HepG2 (cell line): ENCODE data around the gene GUCY1A2. TPM values are rescaled to one million over a fixed set of nuclear protein-coding genes. Genes with fewer than 3 reads are reported as not detected.

ENCODE experiments used
- ATF4 ChIP-seq, 2 experiments: fragments of 450-650 bp in 1 of 2; sonication (generic) in 1 of 2; formaldehyde crosslinking; IDR thresholded peaks; 2 replicates each; pipeline versions ENCODE4 v1.5.0 to v1.8.0; 2020 to 2022; ENCODE audit warnings: mild to moderate bottlenecking in 1 of 2, missing genetic modification reagents in 1 of 2
- ISX ChIP-seq: sonication (generic); formaldehyde crosslinking; conservative IDR thresholded peaks from 2 replicates; pipeline ENCODE4 v1.5.0; 2020; ENCODE audit warnings: missing genetic modification reagents
- PAF1 ChIP-seq: IDR thresholded peaks from 2 replicates; pipeline ENCODE4 v1.6.1; 2016; ENCODE audit warnings: missing genetic modification reagents, missing compliant biosample characterization
- PBX2 ChIP-seq: IDR thresholded peaks from 2 replicates; pipeline ENCODE4 v1.6.1; 2016; ENCODE audit warnings: control low read depth
- RARA ChIP-seq: IDR thresholded peaks from 2 replicates; pipeline ENCODE4 v1.6.1; 2016; ENCODE audit warnings: missing genetic modification reagents, missing compliant biosample characterization
- SETDB1 ChIP-seq: sonication (generic); formaldehyde crosslinking; IDR thresholded peaks from 2 replicates; pipeline ENCODE4 v1.5.1; 2020; ENCODE audit warnings: missing genetic modification reagents, mild to moderate bottlenecking, borderline replicate concordance
- TOE1 ChIP-seq: sonication (generic); formaldehyde crosslinking; IDR thresholded peaks from 2 replicates; pipeline ENCODE4 v1.4.0; 2020; ENCODE audit warnings: mild to moderate bottlenecking, missing genetic modification reagents
- UBTF ChIP-seq: sonication (generic); formaldehyde crosslinking; IDR thresholded peaks from 2 replicates; pipeline ENCODE4 v1.4.0; 2020; ENCODE audit warnings: mild to moderate bottlenecking, missing genetic modification reagents
- ZBTB33 ChIP-seq: sonication (generic); formaldehyde crosslinking; IDR thresholded peaks from 2 replicates; pipeline ENCODE4 v1.4.0; 2020; ENCODE audit warnings: missing genetic modification reagents
- ZKSCAN8 ChIP-seq: IDR thresholded peaks from 2 replicates; pipeline ENCODE4 v1.6.1; 2016; ENCODE audit warnings: borderline replicate concordance, missing genetic modification reagents, missing compliant biosample characterization
- ZNF546 ChIP-seq: sonication (generic); formaldehyde crosslinking; conservative IDR thresholded peaks from 2 replicates; pipeline ENCODE4 v1.8.1; 2023; ENCODE audit warnings: mild to moderate bottlenecking, missing genetic modification reagents
- ZNF556 ChIP-seq: sonication (generic); formaldehyde crosslinking; IDR thresholded peaks from 2 replicates; pipeline ENCODE4 v1.4.0; 2020; ENCODE audit warnings: mild to moderate bottlenecking, missing genetic modification reagents, borderline replicate concordance
- ZNF784 ChIP-seq: sonication (generic); formaldehyde crosslinking; IDR thresholded peaks from 2 replicates; pipeline ENCODE4 v1.5.1; 2020; ENCODE audit warnings: missing genetic modification reagents, mild to moderate bottlenecking, borderline replicate concordance
- polyA plus RNA-seq, 8 experiments: library from polyadenylated mRNA; depleted of rRNA in 3 of 8; stranded (reverse) in 7 of 8; unstranded in 1 of 8; fragments of >200 nt; fragmentation: Illumina TruSeq in 4 of 8; extraction: Trizol in 4 of 8; gene quantifications; 2 replicates each; pipeline versions ENCODE4 v1.2.1 to v1.2.3, GENCODE V29; 2011 to 2016; ENCODE audit warnings: low read depth in 4 of 8, missing spikeins in 1 of 8, mixed read lengths in 1 of 8; ENCODE audit not compliant: insufficient read depth in 1 of 8
- total RNA-seq, 5 experiments: library from RNA; depleted of rRNA; stranded (reverse); fragments of >200 nt; fragmentation: Illumina TruSeq; extraction: Trizol; gene quantifications; 2 replicates each; pipeline ENCODE4 v1.2.3, GENCODE V29; 2016; ENCODE audit warnings: low read depth in 1 of 5

The GUCY1A2 gene
- total and polyA plus RNA-seq, 2 of the 13 experiments (the other 11 are each of a cell fraction or from before 2014, with no cell fraction given): 0.01 to 0.07 TPM

- no peak for TF ChIP-seq PBX2 (CRISPR knock-in tag)
- TF ChIP-seq ZNF546 (CRISPR knock-in tag): no peak
- TF ChIP-seq ZNF784 (CRISPR knock-in tag): no peak
- TF ChIP-seq ZKSCAN8: no peak
- no peak for TF ChIP-seq UBTF (CRISPR knock-in tag)
- TF ChIP-seq ZNF556 (CRISPR knock-in tag): no peak
- TF ChIP-seq TOE1 (CRISPR knock-in tag): no peak
- TF ChIP-seq PAF1 (CRISPR knock-in tag): no peak
- no peak for TF ChIP-seq ATF4 (CRISPR knock-in tag; IDR thresholded peaks at IDR 0.05)
- no peak for TF ChIP-seq ISX (CRISPR knock-in tag)
- no peak for TF ChIP-seq RARA (CRISPR knock-in tag)
- TF ChIP-seq ZBTB33 (CRISPR knock-in tag): no peak
- TF ChIP-seq SETDB1 (CRISPR knock-in tag): no peak
Observed at GRCh38 chr11:106958517-106959248, 59.6 kb downstream of the GUCY1A2 start (continued).
